Breast epithelium (tissue), 3 donors: ENCODE measurements around the gene SSX2IP.

Experiments
- CTCF ChIP-seq, 3 donors: fragments of 450-650 bp; IDR thresholded peaks; one replicate each; pipeline ENCODE4 v1.5.1; 2016 to 2017; ENCODE audit warnings: antibody characterized with exemption in 3 of 3, mild to moderate bottlenecking in 3 of 3, moderate library complexity in 3 of 3
- POLR2A ChIP-seq: fragments of 450-650 bp; IDR thresholded peaks from one replicate; pipeline ENCODE4 v1.6.1; 2016; ENCODE audit warnings: antibody characterized with exemption, mild to moderate bottlenecking, moderate library complexity
- POLR2AphosphoS5 ChIP-seq, 3 donors: sonication (generic); formaldehyde crosslinking; IDR thresholded peaks; one replicate each; pipeline ENCODE4 v1.6.1; 2017; ENCODE audit warnings: antibody characterized with exemption in 3 of 3

GRCh38 chr1:84611796-84612195 lies 78.5 kb downstream of the SSX2IP start:
- no peak for TF ChIP-seq CTCF (IDR thresholded peaks at IDR 0.05)
- no peak for TF ChIP-seq POLR2AphosphoS5 (IDR thresholded peaks at IDR 0.05)
- no peak for TF ChIP-seq POLR2A
